Keratinocyte (primary cell): ENCODE measurements around the gene AHRR. TPM values are rescaled to one million over a fixed set of nuclear protein-coding genes. Genes with fewer than 3 reads are reported as not detected.
"Not testable (repeated sequence)": the region's sequence is repeated elsewhere in the genome, so short reads cannot be mapped to it uniquely, and the experiment has no call there.

Experiments
- DNase-seq: peaks from one replicate; pipeline ENCODE4 v3.0.0-alpha.2; 2011; ENCODE audit warnings: low read depth, missing footprints, low spot score
- FAIRE-seq: peaks from 2 replicates; lab custom pipeline; 2011; peaks lifted over from hg19 to GRCh38; lab: Jason Lieb, UNC
- H2AFZ ChIP-seq: 2 replicates; pipeline ENCODE4 v1.6.0; 2012; ENCODE audit warnings: low read length, control low read depth, inconsistent platforms; ENCODE audit not compliant: control insufficient read depth
- H3K27ac ChIP-seq: 2 replicates; pipeline ENCODE4 v1.5.1; 2011; ENCODE audit warnings: low read length; ENCODE audit not compliant: control insufficient read depth, insufficient read depth
- H3K27me3 ChIP-seq: 3 replicates; pipeline ENCODE4 v1.6.0; 2011; ENCODE audit warnings: low read length; ENCODE audit not compliant: control insufficient read depth, insufficient read depth; ENCODE audit errors: extremely low read depth
- H3K36me3 ChIP-seq, 2 experiments: 2 replicates in 1 of 2; 3 replicates in 1 of 2; pipeline ENCODE4 v1.5.1; 2011; ENCODE audit warnings: low read length in 2 of 2, mild to moderate bottlenecking in 1 of 2; ENCODE audit not compliant: control insufficient read depth in 2 of 2, insufficient read depth in 2 of 2; ENCODE audit errors: extremely low read depth in 1 of 2
- H3K4me1 ChIP-seq: 3 replicates; pipeline ENCODE4 v1.5.1; 2011; ENCODE audit warnings: low read length; ENCODE audit not compliant: control insufficient read depth, insufficient read depth; ENCODE audit errors: extremely low read depth
- H3K4me2 ChIP-seq: 3 replicates; pipeline ENCODE4 v1.6.0; 2011; ENCODE audit warnings: low read depth, low read length; ENCODE audit not compliant: control insufficient read depth, insufficient read depth; ENCODE audit errors: extremely low read depth
- H3K4me3 ChIP-seq, 3 experiments: fragments of 200-600 bp in 1 of 3; sonication (generic) in 1 of 3; 2 replicates in 2 of 3; 3 replicates in 1 of 3; pipeline ENCODE4 v1.5.1; 2011 to 2016; ENCODE audit warnings: low read length in 3 of 3, mild to moderate bottlenecking in 3 of 3, control low read depth in 2 of 3, inconsistent platforms in 1 of 3, low read depth in 1 of 3, mixed read lengths in 1 of 3, mixed run types in 1 of 3, moderate library complexity in 1 of 3; ENCODE audit not compliant: control insufficient read depth in 2 of 3, insufficient read depth in 2 of 3; ENCODE audit errors: extremely low read depth in 1 of 3
- H3K79me2 ChIP-seq: 2 replicates; pipeline ENCODE4 v1.6.0; 2012; ENCODE audit warnings: low read length; ENCODE audit not compliant: control insufficient read depth, insufficient read depth
- H3K9ac ChIP-seq: 3 replicates; pipeline ENCODE4 v1.6.0; 2011; ENCODE audit warnings: low read length; ENCODE audit not compliant: control insufficient read depth, insufficient read depth; ENCODE audit errors: extremely low read depth
- H3K9me1 ChIP-seq: 3 replicates; pipeline ENCODE4 v1.6.0; 2011; ENCODE audit warnings: low read length; ENCODE audit not compliant: control insufficient read depth, insufficient read depth; ENCODE audit errors: extremely low read depth
- H3K9me3 ChIP-seq: 2 replicates; pipeline ENCODE4 v1.5.1; 2012; ENCODE audit warnings: low read depth, low read length; ENCODE audit not compliant: control insufficient read depth
- H4K20me1 ChIP-seq: 3 replicates; pipeline ENCODE4 v1.6.0; 2011; ENCODE audit warnings: low read length; ENCODE audit not compliant: control insufficient read depth, insufficient read depth; ENCODE audit errors: extremely low read depth
- CTCF ChIP-seq, 3 experiments: IDR thresholded peaks in 1 of 3; conservative IDR thresholded peaks in 1 of 3; optimal IDR thresholded peaks in 1 of 3; 2 replicates in 2 of 3; 3 replicates in 1 of 3; pipeline versions ENCODE3 to v1.5.1; 2011; ENCODE audit warnings: low read length in 3 of 3, mild to moderate bottlenecking in 3 of 3, moderate library complexity in 2 of 3, control low read depth in 1 of 3, inconsistent platforms in 1 of 3; ENCODE audit not compliant: insufficient read depth in 2 of 3; ENCODE audit errors: extremely low read depth in 1 of 3
- EZH2 ChIP-seq: IDR thresholded peaks from one replicate; pipeline ENCODE4 v1.6.1; 2012; ENCODE audit warnings: inconsistent platforms, mild to moderate bottlenecking, low read length, moderate library complexity
- dilution Hi-C: fragments of 300-500 bp; cut with MboI; formaldehyde crosslinking; loops from one replicate; pipeline ENCODE4 v1.7.0; 2020; ENCODE audit warnings: low sequenced_read_pairs; ENCODE audit not compliant: extremely low pct_ligation_motif_present
- polyA plus RNA-seq, 5 experiments: library from polyadenylated mRNA; depleted of rRNA in 3 of 5; stranded (reverse) in 3 of 5; stranded (forward) in 1 of 5; unstranded in 1 of 5; fragments of >200 nt; gene quantifications; 1 replicate in 1 of 5; 2 replicates in 3 of 5; 3 replicates in 1 of 5; pipeline versions ENCODE4 v1.2.1 to v1.2.3, GENCODE V29; 2011 to 2012; ENCODE audit warnings: missing spikeins in 2 of 5, low read depth in 1 of 5, low replicate concordance in 1 of 5

The AHRR gene
- polyA plus RNA-seq, 1 donor (not counting 4 experiments of a cell fraction or from before 2014, with no cell fraction given): 0.24 TPM

- Histone ChIP-seq H3K79me2 (no peaks in the 10 kb centered on the region), H3K9ac (no peak overlapping the region), H3K4me1 (peaks cover 2% of the 10 kb centered on the region), H3K27me3 (peaks cover 12% of the 10 kb centered on the region), H3K9me3 (no peaks in the 10 kb centered on the region), H4K20me1 (no peaks in the 10 kb centered on the region), H3K4me2 (no peak overlapping the region), H2AFZ (no peak overlapping the region), H3K9me1 (no peaks in the 10 kb centered on the region), H3K36me3 (no peaks in the 10 kb centered on the region), H3K4me3 (no peak overlapping the region), H3K27ac (no peak overlapping the region)
- dilution Hi-C loops: no loop called here
- FAIRE-seq (no peak), DNase-seq (no peak)
- TF ChIP-seq EZH2: no peak
- no peak for TF ChIP-seq CTCF (optimal IDR thresholded peaks at IDR 0.05 in 1 of 3, IDR thresholded peaks at IDR 0.05 in 1 of 3, conservative IDR thresholded peaks at IDR 0.05 in 1 of 3; ENCODE audit: extremely low read depth in 1 of 3, insufficient read depth in 2 of 3, low read length in 3 of 3)
These were observed 61.6 kb downstream of the AHRR start for GRCh38 chr5:383066-383465.

- DNase-seq: no peak
- dilution Hi-C loops: no loop called here
These were observed 62.1 kb downstream of the AHRR start for GRCh38 chr5:383621-384020.

GRCh38 chr5:384576-384975, 63.1 kb downstream of the AHRR start:
- H3K27me3 ChIP-seq: peaks cover 12% of the 10 kb centered on the region
- H3K4me1 ChIP-seq, DNase-seq, H4K20me1 ChIP-seq, H3K79me2 ChIP-seq, H3K4me2 ChIP-seq, H3K27ac ChIP-seq, dilution Hi-C loops, H3K36me3 ChIP-seq, H2AFZ ChIP-seq, H3K9ac ChIP-seq, H3K9me3 ChIP-seq, FAIRE-seq, H3K4me3 ChIP-seq, H3K9me1 ChIP-seq: not testable (repeated sequence)

More at GRCh38 chr5:383621-384020, 62.1 kb downstream of the AHRR start:
- TF ChIP-seq EZH2: no peak
- no peak for TF ChIP-seq CTCF (optimal IDR thresholded peaks at IDR 0.05 in 1 of 3, IDR thresholded peaks at IDR 0.05 in 1 of 3, conservative IDR thresholded peaks at IDR 0.05 in 1 of 3; ENCODE audit: extremely low read depth in 1 of 3, insufficient read depth in 2 of 3, low read length in 3 of 3)
- H3K9ac ChIP-seq: no peak overlapping the region
- no peaks in the 10 kb centered on the region for H3K79me2 ChIP-seq
- H3K36me3 ChIP-seq: no peaks in the 10 kb centered on the region
- no peak overlapping the region for H2AFZ ChIP-seq
- peaks cover 2% of the 10 kb centered on the region for H3K4me1 ChIP-seq
- no peak overlapping the region for H3K4me2 ChIP-seq
- H3K9me3 ChIP-seq: no peaks in the 10 kb centered on the region
- no peaks in the 10 kb centered on the region for H3K9me1 ChIP-seq
- H3K27ac ChIP-seq: no peak overlapping the region
- H4K20me1 ChIP-seq: no peaks in the 10 kb centered on the region
- H3K27me3 ChIP-seq: peaks cover 12% of the 10 kb centered on the region
- FAIRE-seq: no peak
- no peak overlapping the region for H3K4me3 ChIP-seq
